Right kidney (tissue), 1 donor: ENCODE results near the gene STARD10.

Experiments
- DNase-seq: peaks from one replicate; pipeline ENCODE4 v3.0.0-alpha.2; 2016

Gene STARD10

DNA sequence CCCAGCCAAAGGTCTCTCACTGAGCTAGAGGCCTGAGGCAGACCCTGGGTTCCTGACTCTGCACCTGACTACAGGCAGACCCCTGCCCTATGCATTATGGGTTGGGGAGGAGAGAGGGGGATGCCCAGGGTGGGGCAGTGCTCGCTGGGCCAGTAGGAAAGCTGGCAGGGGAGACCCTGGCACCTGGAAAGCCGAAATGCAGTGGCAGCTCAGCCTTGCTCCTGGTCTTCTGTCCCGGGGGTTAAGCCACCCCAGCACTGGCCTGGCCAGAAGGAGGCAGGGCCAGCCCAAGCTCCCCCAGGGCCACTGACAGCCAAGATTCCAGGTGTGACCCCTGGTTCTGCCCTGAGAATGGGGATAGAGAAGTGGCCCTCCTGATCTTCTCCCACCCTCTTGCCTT is 47.0 kb downstream of the STARD10 start:
- DNase-seq = no peak

DNA sequence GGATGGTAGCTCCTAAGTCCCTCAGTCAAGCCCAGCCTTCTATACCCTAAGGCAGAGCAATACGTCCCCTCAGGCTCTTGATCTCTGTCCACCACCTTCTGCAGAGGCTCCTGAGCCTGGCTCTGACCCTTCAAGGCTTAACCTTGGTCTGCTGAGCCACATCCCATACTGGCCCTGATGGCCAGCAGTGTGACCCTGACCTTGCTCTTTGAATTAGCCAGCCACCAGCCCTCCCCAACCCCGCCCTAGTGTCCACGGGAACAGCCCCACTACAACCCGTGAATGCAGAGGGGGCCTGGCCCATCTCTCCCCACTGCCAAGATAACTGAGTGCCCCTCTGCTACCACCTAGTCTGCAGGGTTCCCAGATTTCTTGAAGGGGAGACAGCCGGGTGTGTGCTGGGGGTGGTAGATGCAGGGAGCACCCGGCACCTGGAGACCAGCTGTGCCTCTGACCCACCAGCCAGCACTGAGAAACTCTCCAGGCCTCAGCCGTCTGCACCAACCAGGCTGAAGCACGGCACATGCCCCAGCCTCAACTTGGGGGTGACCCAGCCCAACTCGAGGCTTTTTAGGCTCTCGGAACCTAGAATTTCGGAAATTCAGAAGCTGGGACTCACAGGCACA is 47.8 kb downstream of the STARD10 start:
- no peak for DNase-seq

- no peak for DNase-seq
These were observed 48.3 kb downstream of the STARD10 start for GRCh38 chr11:72745511-72745910.

GRCh38 chr11:72744474-72744873 is 49.4 kb downstream of the STARD10 start:
- DNase-seq = no peak

DNA sequence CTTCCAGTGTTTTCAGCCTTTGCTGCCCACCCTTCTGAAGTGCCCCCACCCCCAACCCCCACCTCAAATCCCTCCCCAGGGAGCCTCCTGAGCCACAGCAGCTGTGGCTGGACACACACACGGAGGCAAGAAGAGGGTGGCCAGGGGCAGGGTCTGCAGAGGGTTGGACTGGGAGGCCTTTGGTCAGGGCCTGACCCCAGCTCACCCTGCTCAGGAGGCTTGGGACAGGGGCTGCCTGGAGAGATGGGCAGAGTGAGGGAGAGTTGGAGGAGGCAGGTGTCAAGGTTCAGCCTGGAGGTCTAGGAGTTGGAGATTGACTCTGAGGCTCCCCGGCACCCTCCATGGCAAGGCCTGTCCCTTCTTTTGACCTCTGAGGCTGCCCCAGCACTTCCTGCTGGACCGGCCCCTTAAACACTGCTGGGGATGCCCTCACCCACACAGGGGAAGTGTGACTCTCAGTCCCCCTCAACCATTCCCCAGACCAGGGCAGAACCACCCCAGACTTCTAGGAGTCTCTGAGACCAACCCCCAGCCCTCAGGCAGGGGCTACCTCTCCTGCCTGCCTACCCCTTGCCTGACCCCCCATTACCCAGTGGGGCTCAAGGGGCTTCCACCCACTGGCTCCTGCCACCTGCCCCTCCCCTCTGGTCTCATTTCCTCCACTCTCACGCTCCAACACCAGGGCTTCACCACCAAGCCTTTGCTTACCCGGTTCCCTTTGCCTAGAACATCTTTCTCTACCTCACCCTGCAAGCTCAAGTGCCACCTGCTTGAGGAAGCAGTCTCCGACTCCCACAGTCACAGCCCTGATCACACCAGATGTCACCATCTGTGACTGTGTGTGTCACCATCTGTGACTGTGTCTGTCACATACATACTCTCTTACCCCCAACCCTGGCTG is 50.3 kb downstream of the STARD10 start:
- DNase-seq = no peak

- no peak for DNase-seq
These were observed 51.1 kb downstream of the STARD10 start for GRCh38 chr11:72742513-72743320.

DNA sequence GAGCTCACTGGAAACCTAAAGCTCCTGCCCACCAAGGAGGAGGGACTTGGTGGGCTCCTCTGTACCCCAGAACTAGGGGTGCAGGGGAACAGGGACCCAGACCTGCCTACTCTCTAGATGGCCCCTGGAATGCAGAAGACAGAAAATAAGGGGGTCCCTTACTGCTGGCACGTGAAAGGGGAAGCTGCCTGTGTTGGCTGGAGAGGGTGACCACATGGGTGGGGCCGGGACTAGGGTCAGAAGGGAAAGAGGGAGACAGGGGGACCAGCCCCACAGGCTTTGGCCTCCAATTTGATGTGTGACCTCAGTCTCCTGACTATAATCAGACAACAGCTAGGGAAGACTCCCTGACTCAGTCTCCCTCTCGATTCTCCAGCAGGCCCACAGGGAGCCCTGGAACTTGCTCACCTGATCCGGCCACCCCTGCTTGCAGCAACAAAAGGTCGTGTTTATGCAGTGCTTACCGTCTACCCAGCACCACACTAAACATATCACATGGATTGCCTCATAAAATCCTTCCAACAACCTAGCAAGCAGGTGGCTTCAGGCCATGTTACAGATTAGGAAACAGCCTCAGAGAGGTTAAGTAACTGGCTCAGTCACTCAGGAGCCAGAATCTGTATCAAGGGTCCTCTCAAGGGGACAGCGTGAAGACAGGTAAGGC is 51.9 kb downstream of the STARD10 start:
- DNase-seq = no peak

DNA sequence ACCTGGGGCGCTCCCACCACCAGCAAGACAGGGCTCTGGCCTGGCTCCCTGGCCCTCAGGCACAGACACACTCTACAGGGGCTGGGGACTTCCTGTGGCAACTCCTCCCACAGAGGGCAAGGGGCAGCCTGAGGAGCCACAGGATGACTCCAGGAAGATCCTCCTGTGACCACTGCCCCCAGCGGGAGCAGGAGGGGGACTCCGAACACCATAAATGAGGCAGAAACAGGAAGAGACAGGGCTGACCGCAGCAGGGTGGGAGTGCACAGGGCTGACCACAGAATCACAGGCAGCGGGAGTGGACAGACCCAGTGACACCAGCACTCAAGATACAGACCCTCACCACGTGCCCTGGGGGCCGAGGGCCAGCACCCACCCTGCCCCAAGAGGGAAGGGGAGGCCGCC is 52.4 kb downstream of the STARD10 start:
- no peak for DNase-seq

DNA sequence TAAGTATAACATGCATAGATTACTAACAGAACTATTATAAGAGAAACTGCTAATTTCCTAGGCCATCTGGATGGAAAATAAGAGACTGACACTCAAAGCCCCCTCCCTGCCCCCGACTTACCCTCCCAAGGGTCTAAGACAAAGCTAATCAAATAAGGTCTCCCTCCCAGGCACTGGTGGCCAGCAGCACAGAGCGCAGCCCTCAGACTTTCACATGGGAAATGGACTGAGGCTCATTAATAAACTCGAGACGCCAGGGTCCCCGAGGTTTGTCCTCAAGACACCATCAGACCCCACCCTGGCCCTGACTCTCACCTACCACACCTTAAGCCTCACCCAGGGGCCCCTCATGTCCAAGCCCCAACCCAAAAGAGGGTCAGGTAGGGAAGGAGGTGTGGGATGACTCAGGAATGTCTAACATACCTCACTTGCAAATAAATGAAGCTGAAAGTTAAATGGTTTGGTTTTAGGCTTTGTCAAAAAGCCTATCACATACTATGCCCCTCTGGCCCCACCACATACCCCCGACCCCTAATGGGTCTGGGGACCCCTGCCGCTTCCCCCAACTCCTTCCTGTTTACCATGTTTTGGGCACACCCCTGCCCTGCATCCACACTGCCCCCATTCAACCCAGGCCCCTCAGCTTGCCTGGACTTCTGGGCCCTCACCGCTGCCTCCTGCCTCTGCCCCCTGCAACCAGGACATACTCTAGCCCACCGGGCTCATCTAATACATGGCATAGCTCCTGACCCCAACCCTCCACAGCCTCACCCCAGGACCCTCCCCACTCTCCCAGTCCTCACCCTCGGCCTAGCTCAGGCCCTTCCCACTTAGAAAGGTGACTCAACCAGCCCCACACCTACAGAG is 53.1 kb downstream of the STARD10 start:
- no peak for DNase-seq

DNA sequence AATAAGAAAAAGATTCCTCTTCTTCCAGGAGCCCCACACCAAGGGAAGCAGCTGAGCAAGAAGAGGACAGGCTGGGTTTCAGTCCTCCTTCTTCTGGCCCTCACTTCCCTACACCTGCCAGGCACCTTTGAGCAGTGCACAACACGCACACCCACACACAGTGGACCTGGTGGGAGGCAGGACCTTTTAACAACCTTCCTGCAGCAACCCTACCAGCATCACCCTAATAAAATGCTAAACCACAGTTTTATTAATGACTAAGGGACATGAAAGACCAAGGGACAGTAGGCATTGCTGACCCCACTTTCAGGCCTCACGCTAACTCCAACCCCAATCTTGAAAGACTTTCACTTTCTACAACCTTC is 53.8 kb downstream of the STARD10 start:
- no peak for DNase-seq

GRCh38 chr11:72739240-72740059 is 54.4 kb downstream of the STARD10 start:
- DNase-seq = no peak

GRCh38 chr11:72738199-72739141 is 55.4 kb downstream of the STARD10 start:
- DNase-seq = no peak

DNA sequence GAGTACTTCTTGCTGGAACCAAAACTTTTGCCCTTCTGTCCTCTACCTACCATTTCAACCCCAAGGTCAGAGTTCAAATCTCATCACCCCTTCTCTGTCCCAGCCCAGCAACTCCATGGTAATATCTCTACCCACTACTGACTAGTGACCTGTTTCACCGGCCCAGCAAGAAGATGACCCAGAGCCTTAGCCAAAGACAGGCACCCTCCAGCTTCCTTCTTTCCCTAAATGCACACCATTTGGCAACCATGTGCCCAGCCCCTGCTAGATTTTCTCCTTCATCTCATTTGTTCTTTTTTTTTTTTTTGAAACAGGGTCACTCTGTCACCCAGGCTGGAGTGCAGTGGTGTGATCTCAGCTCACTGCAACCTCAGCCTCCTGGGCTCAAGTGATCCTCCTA is 56.5 kb downstream of the STARD10 start:
- no peak for DNase-seq

DNA sequence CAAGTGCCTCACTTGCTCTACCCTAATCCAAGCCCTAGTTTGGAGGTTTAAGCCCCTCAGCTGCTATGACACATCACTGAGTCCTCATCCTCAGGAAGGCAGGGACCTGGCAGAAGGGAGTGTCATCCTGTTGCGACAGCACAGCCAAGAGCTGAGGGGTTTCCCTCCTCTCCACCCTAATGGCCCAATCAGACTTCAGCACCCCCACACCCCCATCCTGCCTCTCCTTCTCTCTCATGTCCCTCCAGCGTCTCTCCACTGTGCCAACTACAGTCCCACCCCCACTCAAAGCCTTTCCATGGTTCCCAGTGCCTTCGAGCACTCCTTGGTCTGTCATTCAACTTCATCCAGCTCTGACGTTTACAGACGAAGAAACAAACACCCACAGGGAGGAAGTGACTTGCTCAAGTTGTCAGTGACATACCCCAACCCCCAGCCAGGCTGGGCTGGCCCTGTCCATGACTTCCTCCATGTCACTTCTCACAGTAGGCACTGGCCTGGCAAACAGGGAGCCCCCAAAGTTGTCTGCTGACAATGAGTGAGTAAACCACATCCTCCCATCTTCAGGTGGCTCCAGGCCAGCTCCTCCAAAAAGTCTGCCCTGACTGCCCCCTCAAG is 57.3 kb downstream of the STARD10 start:
- no peak for DNase-seq

DNA sequence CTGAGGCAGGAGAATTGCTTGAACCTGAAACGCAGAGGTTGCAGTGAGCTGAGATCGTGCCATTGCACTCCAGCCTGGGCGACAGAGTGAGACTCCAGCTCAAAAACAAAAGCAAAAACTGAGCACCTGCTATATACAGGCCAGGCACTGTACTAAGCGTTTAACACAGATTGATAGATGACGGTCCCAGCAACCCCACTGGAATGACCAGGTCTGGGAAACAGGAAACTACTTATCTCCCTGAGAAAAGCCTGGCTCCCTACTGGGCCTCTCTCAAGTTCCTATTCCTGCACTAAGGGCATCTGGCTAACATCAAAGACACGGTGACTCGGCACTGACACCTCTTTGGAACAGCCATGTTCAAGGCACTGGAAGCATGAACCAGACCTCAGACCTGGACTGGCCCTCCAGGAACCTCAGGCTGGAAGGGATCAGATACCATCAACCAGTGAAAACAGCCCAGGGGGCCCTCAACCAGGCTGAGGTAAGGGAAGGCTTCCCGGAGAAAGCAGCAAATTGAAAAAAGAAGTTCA is 58.3 kb downstream of the STARD10 start:
- DNase-seq = no peak

- no peak for DNase-seq
These were observed 61.5 kb downstream of the STARD10 start for GRCh38 chr11:72732329-72732728.

- DNase-seq = no peak
These were observed 63.1 kb downstream of the STARD10 start for GRCh38 chr11:72730737-72731136.

DNA sequence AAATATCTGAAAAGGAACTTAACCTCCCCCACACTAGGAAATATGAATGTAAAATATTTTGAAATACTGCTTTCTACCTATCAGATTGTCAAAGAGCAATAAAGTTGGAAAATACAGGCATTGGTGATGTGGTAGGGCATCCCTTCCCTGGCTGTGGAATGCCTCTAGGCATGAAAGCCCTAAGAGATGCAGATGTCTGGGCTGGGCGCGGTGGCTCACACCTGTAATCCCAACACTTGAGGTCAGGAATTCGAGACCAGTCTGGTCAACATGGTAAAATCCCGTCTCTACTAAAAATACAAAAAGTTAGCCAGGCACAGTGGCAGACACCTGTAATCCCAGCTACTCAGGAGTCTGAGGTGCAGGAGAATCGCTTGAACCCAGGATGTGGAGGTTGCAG is 63.6 kb downstream of the STARD10 start:
- no peak for DNase-seq

DNA sequence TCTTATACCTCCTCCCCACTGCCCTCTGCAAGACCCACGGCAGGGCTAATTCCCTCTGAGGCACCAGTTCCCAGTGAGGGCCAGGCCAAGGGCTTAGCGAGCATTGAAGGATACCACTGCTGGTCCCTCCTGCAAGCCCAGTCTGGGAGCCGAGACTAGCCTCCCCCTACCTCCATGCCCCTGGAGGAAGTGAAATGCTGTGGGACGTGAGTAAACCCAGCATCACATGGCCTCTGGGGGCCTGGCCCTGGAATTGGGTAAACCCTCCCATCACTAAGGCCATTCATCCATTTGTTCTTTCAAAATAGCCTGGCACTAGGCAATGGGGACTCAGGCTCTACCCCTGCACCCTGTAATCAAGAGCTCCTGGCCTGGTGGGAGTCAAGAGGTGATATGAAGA is 66.3 kb downstream of the STARD10 start:
- DNase-seq = no peak
